GM15510 (cell line): ENCODE results near the gene C1orf21.

ENCODE experiments used
- POLR2A ChIP-seq: IDR thresholded peaks from 3 replicates; pipeline ENCODE4 v1.6.1; 2011; ENCODE audit warnings: borderline replicate concordance; ENCODE audit not compliant: insufficient read length; ENCODE audit errors: extremely low read depth

C1orf21 gene

DNA sequence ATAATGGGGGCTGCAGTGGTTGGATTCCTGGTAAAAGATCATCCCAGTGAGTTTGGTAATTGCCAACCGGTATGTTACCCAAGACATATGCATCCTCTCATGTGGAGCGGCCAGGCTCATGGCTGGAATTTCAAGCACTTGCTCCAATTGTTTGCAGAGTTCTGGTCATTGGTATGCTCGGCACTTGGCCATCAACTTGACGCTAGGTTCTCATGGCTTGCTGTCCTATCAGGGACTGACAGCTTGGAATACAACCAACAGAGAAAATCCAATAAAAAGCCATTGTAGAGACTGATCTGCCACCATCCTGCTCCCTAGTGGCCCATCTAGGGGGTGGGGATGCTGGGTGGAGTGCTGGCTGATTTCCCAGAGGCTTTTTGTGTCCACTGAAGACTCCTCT, 247.0 kb downstream of the C1orf21 start:
- TF ChIP-seq POLR2A: no peak

DNA sequence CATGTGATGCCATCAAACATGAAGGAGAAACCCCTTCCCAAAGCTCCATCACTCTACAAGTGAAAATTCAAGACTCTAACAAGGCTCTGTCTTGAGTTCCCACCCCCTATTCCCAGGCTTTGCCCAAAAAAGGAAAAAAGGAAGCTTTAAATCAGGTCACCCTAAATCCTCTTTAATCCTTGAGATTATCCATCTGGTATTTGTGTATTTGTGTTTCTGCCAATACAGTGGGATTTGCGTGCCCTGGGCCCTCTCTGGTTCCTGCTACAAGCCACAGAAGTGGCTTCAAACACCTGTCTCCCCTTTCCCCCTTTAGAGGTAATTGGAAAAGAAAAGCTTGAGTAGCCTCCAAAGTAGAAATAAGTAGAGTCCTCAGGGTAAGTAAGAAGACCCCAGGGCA, 247.5 kb downstream of the C1orf21 start:
- no peak for TF ChIP-seq POLR2A

DNA sequence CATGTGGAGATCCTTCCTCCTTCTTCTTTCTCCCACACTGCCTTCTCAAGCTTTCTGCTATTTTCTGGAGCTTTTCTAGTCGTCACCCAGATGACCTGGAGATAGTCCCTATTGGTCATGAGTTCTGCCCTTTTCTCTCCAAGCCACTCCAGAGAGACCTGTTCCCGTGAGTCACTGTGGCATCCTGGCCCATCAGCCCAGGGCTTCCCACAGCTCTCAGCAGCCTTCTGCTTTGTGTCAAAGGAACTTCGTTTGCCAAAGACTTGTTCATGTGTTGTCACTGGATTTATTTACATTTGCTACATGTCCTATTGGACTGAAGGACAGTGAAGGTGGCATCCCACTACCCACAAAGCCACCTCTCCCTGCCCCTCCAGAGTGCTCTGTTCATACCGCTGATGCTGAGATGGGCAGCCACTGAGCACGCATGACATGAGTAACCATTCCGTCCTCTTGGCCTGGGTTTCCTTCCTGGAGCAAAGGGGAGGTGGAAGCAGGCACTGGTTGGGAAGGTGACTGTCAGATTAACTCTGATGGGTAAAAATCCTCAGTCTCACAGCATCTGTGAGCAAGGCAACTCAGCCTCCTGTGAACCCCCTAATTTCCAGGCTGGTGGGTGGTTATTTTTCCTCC, 248.6 kb downstream of the C1orf21 start:
- TF ChIP-seq POLR2A: no peak

DNA sequence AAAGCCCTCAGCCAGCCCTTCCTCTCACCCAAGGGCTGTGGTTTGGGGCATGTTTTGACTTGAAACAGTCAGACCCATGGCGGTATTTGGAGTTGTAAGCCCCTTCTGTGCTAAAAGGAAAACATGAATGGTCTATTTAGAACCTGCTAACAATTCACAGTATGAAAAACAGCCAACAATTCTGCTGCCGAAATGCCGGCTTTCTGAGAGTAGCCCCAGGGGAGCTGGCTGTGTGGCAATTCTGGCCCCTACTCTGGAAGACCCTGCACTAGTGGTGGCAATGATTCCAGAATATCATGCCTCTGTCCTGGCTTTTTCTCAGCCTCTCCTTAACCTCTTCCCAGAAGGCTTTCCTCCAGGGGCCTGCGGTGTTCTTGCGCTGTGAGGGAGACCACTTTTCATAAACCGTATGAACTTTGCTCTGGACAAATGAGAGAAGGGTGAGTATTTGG, 249.2 kb downstream of the C1orf21 start:
- no peak for TF ChIP-seq POLR2A

- no peak for TF ChIP-seq POLR2A
Observed at GRCh38 chr1:184637664-184638240, 250.9 kb downstream of the C1orf21 start.

DNA sequence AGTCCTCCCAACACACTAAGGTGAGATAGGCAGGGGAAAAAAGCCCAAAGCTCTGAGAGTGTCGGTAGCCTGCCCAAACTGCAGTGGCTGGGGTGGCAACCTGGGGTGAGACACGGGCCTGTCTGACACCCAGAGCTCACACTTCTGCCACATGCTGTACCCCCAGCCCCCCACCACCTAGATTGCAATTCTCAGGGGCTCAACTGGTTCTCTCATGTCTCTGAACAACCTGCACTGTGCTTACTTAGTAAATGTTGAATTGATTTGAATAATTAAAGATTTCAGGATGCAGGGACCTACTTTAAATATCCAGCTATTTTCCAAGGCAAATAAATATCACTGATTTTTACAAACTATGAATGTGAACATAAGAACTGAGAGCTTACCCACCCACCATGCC, 252.4 kb downstream of the C1orf21 start:
- no peak for TF ChIP-seq POLR2A

- TF ChIP-seq POLR2A: no peak
Observed at GRCh38 chr1:184640505-184640904, 253.7 kb downstream of the C1orf21 start.

GRCh38 chr1:184641894-184642293, 255.1 kb downstream of the C1orf21 start:
- no peak for TF ChIP-seq POLR2A

DNA sequence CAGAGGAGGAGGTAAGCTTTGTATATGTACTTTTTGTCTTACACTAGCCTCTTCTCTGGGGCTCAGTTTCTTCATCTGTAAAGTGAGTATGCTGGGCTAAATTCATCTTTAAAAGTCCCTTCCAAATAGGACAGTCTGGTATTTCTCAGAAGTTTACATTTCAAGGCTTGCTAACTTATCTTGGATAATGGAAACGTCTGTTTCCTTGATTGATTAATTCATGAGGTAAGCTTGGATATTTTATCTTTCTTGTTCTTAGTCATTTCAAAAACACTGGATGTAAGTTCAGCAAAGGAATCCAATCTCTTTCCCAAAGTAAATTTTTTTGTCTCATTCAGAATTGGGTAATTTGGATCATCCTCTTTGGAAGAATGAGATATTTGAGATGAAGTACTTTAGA, 256.8 kb downstream of the C1orf21 start:
- TF ChIP-seq POLR2A: no peak

DNA sequence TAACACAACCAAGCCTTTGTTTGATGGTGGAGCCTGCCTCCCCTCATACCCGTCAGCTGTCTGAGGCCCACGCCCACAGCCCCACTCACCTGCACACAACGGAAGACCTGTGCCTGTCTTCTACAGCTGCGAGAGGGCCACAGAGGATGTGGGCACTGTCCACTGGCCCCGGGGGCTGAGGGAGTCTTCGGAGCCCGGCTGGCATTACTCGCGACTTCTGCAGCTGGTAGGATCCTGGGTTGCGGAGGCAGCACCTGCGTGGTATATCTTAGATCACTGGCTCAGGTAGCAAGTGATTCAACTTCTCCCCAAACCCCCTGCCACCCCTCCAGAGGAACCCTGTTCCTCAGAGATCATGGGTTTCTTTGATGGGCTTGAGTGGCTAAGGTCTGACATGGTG, 257.9 kb downstream of the C1orf21 start:
- no peak for TF ChIP-seq POLR2A

- no peak for TF ChIP-seq POLR2A
Observed at GRCh38 chr1:184646178-184646701, 259.4 kb downstream of the C1orf21 start.

GRCh38 chr1:184646824-184647223, 260.0 kb downstream of the C1orf21 start:
- TF ChIP-seq POLR2A: no peak

GRCh38 chr1:184647471-184647870, 260.6 kb downstream of the C1orf21 start:
- no peak for TF ChIP-seq POLR2A

- TF ChIP-seq POLR2A: no peak
Observed at GRCh38 chr1:184648160-184648855, 261.5 kb downstream of the C1orf21 start.

GRCh38 chr1:184648856-184649201, 262.0 kb downstream of the C1orf21 start:
- TF ChIP-seq POLR2A: no peak

DNA sequence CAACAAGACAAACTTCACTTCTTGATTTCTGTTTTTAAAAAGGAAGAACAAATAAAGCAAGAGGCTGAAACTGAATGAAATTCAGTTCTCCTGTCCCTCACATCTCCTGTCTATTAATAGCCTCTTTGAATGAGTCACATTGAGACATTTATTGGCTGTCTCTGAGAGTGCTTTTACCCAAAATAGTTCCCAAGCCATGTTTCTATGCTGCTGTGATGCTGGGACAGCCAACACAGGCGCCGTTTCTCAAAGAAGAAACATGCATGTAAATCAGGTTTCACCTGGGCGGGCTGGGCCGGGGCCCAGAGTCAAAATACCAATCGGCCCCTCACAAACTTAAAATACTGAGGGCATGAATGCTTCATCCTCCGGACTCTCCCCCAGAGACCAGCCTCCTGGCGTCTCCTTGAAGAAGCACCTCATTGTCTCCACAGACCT, 262.6 kb downstream of the C1orf21 start:
- TF ChIP-seq POLR2A: no peak
